Ovary (tissue), 9 donors: ENCODE measurements around the gene TTC39B. TPM values are rescaled to one million over a fixed set of nuclear protein-coding genes. Genes with fewer than 3 reads are reported as not detected.
A peak's percentile ranks its signal among the peaks of the same experiment; 100 is the strongest.

Source experiments
- DNase-seq, 5 donors: peaks; one replicate each; pipeline ENCODE4 v3.0.0-alpha.2; 2019 to 2020
- H3K27ac ChIP-seq, 2 donors: fragments of 200-600 bp; one replicate each; pipeline versions ENCODE4 v1.5.1 to v1.8.0; 2019 to 2022
- H3K27me3 ChIP-seq: fragments of 200-600 bp; one replicate; pipeline ENCODE4 v1.8.0; 2022
- H3K36me3 ChIP-seq: fragments of 200-600 bp; sonication (generic); one replicate; pipeline ENCODE4 v1.5.1; 2019
- H3K4me1 ChIP-seq: one replicate; pipeline ENCODE4 v1.8.1; 2013; ENCODE audit warnings: mild to moderate bottlenecking, moderate library complexity; ENCODE audit not compliant: insufficient read depth
- H3K4me3 ChIP-seq: fragments of 200-600 bp; sonication (generic); one replicate; pipeline ENCODE4 v1.5.1; 2017
- H3K9me3 ChIP-seq, 2 donors: fragments of 200-600 bp in 1 of 2; sonication (generic) in 1 of 2; one replicate each; pipeline versions ENCODE4 v1.5.1 to v1.8.1; 2013 to 2019; ENCODE audit warnings: mild to moderate bottlenecking in 1 of 2, moderate library complexity in 1 of 2
- EP300 ChIP-seq: sonication (generic); formaldehyde crosslinking; IDR thresholded peaks from one replicate; pipeline ENCODE4 v1.6.1; 2017; ENCODE audit warnings: antibody characterized with exemption
- POLR2A ChIP-seq: fragments of 450-650 bp; IDR thresholded peaks from one replicate; pipeline ENCODE4 v1.6.1; 2017; ENCODE audit warnings: antibody characterized with exemption, mild to moderate bottlenecking, moderate library complexity
- WGBS, 3 donors: extraction: QIAGEN DNeasy Blood & Tissue Kit in 1 of 3; methylation state at CpG; one replicate each; pipeline versions ENCODE4 v1.1.5 to v1.1.7; 2013 to 2017; 5-methylcytosine and 5-hydroxymethylcytosine counted together
- intact Hi-C, 4 donors: fragments of 100-400 bp; cut with DNase I; formaldehyde crosslinking; loops; one replicate each; pipeline versions ENCODE4 v1.11.0 to v1.15.1; 2022 to 2023
- polyA plus RNA-seq, 2 donors: library from polyadenylated mRNA; stranded (reverse); fragments of 200-250 nt in 1 of 2; fragments of 350-450 nt in 1 of 2; fragmentation: Illumina TruSeq in 1 of 2; extraction: RNeasy Lipid Tissue Mini Kit (QIAGEN cat#74804) in 1 of 2; gene quantifications; one replicate each; pipeline ENCODE4 v1.2.3, GENCODE V29; 2013 to 2014
- total RNA-seq, 7 donors: library from RNA; depleted of rRNA in 2 of 7; stranded (reverse); fragments of >200 nt in 2 of 7; fragmentation: NEBNext Ultra II Directional in 3 of 7; extraction: Animal tissue kit (Norgen Biotek cat#: 25700) in 3 of 7; gene quantifications; one replicate each; pipeline versions ENCODE4 v1.1.0 to v1.2.4, GENCODE V29; 2016 to 2023
- TF ChIP-seq, protein P1 (sequence below), 3 donors: fragments of 450-650 bp in 2 of 3; fragments of 200-600 bp in 1 of 3; IDR thresholded peaks; one replicate each; pipeline versions ENCODE4 v1.5.1 to v1.8.0; 2016 to 2022; ENCODE audit warnings: antibody characterized with exemption in 3 of 3, mild to moderate bottlenecking in 1 of 3
- donor health status: DM: no; HTN: no; CAD: no; lungs with moderate emphysema.
- donor health status: DM: no; HTN: no; CAD: no.
- donor health status: Bipolar disorder and iron deficiency.
- donor health status: DM: yes; HTN: yes; CAD: no.
- donor health status: DM: no; HTN: no; CAD: no.
- donor health status: DM: yes; HTN: yes; CAD: no.

Gene TTC39B
- total and polyA plus RNA-seq, 9 donors, result 2.9 to 26.0 (median 11.0) TPM

DNA sequence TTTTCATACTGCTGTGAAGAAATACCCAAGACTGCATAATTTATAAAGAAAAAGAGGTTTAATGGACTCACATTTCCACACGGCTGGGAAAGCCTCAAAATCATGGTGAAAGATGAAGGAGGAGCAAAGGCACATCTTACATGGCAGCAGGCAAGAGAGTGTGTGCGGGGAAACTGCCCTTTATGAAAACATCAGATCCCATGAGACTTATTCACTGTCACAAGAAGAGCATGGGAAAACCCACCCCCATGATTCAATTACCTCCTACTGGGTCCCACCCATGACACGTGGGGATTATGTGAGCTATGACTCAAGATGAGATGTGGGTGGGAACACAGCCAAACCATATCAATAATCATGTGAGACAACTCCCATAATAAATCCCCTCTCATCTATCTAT lies 8.7 kb downstream of the TTC39B start:
- TF ChIP-seq, protein P1, sequence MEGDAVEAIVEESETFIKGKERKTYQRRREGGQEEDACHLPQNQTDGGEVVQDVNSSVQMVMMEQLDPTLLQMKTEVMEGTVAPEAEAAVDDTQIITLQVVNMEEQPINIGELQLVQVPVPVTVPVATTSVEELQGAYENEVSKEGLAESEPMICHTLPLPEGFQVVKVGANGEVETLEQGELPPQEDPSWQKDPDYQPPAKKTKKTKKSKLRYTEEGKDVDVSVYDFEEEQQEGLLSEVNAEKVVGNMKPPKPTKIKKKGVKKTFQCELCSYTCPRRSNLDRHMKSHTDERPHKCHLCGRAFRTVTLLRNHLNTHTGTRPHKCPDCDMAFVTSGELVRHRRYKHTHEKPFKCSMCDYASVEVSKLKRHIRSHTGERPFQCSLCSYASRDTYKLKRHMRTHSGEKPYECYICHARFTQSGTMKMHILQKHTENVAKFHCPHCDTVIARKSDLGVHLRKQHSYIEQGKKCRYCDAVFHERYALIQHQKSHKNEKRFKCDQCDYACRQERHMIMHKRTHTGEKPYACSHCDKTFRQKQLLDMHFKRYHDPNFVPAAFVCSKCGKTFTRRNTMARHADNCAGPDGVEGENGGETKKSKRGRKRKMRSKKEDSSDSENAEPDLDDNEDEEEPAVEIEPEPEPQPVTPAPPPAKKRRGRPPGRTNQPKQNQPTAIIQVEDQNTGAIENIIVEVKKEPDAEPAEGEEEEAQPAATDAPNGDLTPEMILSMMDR (IDR thresholded peaks at IDR 0.05), result no peak
- no peak for TF ChIP-seq POLR2A
- TF ChIP-seq EP300, result no peak
- no peaks in the 10 kb centered on the region for H3K36me3 ChIP-seq
- no peaks in the 10 kb centered on the region for H3K27me3 ChIP-seq
- 88 to 99% (median 94%) methylated on average over 3 of the region's 3 CpGs for WGBS, 3 donors
- no peak overlapping the region for H3K27ac ChIP-seq
- intact Hi-C loops, result no loop called here
- no peaks in the 10 kb centered on the region for H3K9me3 ChIP-seq
- no peak for DNase-seq
- no peak overlapping the region for H3K4me3 ChIP-seq
- peaks cover 13% of the 10 kb centered on the region for H3K4me1 ChIP-seq

DNA sequence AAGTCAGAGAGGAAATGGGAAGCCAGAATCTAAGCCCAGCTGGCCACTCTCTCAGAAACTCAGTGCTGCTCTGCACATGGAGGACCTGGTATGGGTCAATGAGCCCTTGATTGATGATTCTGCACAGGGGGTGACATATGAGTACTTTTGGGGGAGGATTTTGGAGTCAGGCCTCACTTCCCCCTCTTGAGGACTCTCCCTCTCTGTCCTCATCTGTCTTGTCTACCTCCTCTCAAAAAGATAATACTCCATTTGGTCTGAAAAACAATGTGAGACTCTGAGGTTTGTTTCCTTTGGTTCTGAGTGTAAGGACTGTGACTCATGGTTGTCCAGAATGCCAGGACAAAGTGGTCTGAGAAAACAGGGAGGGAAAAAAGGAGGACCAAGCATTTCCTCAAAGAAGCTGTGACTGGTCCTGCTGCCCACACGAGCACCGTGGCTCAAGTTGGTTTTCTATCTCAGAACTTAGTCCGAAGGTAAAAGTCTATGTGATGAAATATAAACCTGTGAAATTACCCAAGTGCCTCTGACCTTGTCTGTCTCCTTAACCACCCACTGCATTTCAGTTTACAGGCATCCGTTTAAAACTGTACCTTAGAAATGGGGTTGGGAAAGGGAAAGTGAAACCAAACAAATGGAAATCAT lies 11.1 kb downstream of the TTC39B start:
- peak overlapping the region; percentile 39 for H3K4me3 ChIP-seq
- 0 to 5% (median 1%) methylated on average over 4 of the region's 4 CpGs for WGBS, 3 donors
- intact Hi-C loops, result no loop called here
- peaks cover 14% of the 10 kb centered on the region for H3K4me1 ChIP-seq
- no peaks in the 10 kb centered on the region for H3K36me3 ChIP-seq
- DNase-seq, result no peak
- peak overlapping the region; percentile 77 for H3K27ac ChIP-seq
- H3K27me3 ChIP-seq, result no peaks in the 10 kb centered on the region
- TF ChIP-seq EP300, result no peak
- TF ChIP-seq POLR2A, result no peak
- TF ChIP-seq, protein P1 (IDR thresholded peaks at IDR 0.05), result no peak
- H3K9me3 ChIP-seq, result no peaks in the 10 kb centered on the region

DNA sequence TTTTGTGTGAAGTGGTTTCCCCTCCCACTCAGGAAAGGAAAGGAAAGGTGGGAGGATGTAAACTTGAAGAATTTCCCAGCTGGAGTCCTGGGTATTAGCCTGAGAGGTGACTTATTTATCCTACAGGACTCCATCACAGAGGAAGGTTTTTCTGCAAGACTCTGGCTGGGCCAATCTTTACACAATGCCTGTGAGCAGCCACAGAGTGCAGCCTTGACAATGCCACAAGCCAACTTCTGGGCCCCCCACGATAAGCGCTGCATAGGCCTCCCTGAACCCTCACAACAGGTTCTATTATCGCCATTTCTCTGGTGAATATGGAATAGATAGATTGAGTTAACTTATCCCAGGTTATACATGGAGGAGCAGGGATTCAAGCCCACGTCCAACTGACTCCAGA lies 12.4 kb downstream of the TTC39B start:
- 78 to 82% (median 78%) methylated on average over 4 of the region's 4 CpGs for WGBS, 3 donors
- no peak for TF ChIP-seq EP300
- TF ChIP-seq POLR2A, result no peak
- TF ChIP-seq, protein P1 (IDR thresholded peaks at IDR 0.05), result no peak
- Histone ChIP-seq H3K4me1 (peaks cover 15% of the 10 kb centered on the region), H3K36me3 (no peaks in the 10 kb centered on the region), H3K27ac (peak overlapping the region in 1 of 2 donors; percentile 77), H3K9me3 (no peaks in the 10 kb centered on the region), H3K4me3 (no peak overlapping the region), H3K27me3 (no peaks in the 10 kb centered on the region)
- DNase-seq, result no peak
- intact Hi-C loops, result no loop called here

DNA sequence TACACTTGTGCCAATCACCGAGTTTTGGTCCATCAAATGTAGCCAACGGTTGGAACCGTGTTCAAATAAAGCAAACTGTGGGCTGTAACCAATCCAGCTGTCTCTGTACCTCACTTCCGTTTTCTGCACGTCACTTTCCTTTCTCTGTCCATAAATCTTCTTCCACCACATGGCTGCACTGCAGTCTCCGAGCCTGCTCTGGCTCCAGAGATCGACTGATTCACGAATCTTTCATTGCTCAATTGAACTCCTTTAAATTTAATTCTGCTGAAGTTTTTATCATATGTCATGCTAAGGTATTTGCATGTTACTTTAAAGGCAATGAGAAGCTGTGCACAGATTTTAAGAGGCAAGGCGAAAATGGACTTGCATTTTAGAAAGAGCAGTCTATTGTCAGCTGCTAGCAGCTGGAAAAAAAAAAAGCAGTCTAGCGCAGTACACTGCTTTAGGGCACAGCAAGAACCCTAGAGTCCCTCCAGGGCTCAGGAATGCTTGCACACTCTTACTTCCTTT lies 13.2 kb downstream of the TTC39B start:
- Histone ChIP-seq H3K4me3 (no peak overlapping the region), H3K36me3 (no peaks in the 10 kb centered on the region), H3K9me3 (no peaks in the 10 kb centered on the region), H3K27ac (peak overlapping the region in 1 of 2 donors; percentile 77), H3K27me3 (no peaks in the 10 kb centered on the region), H3K4me1 (peaks cover 15% of the 10 kb centered on the region)
- TF ChIP-seq, protein P1 (IDR thresholded peaks at IDR 0.05), result no peak
- no peak for TF ChIP-seq POLR2A
- no peak for TF ChIP-seq EP300
- WGBS, 3 donors, result 6 to 14% (median 10%) methylated on average over 10 of the region's 10 CpGs
- DNase-seq, result peak in 1 of 5 donors; percentile 32
- intact Hi-C loops, result no loop called here
